ENCODE data around the gene CWC25.
"Not testable (repeated sequence)": the region's sequence is repeated elsewhere in the genome, so short reads cannot be mapped to it uniquely, and the experiment has no call there.

The CWC25 gene

DNA sequence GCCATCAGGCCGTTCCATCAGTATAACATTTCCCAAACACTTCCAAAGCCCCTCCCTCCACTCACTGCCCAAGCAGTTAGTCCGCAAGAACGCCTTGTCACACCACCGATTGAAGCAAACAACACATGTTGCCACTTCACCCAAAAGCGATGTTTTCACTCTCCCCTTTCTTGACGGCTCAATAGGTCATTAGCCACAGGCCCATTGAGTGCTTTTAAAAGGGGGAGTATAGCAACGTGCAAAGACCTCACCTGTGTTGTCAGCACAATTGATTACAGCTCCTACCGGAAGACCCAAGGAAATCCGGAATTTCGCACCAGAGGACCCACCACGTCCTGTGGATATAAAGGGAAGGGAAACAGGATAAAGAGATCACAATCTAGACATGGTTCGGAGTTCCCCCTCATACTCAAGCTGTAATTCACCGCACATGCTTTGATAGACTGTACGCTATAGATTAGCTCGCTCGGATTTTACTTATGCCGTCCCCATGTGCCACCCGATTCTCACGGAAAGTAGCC is 27.7 kb upstream of the CWC25 start:
- DNase-seq, result no peak

DNA sequence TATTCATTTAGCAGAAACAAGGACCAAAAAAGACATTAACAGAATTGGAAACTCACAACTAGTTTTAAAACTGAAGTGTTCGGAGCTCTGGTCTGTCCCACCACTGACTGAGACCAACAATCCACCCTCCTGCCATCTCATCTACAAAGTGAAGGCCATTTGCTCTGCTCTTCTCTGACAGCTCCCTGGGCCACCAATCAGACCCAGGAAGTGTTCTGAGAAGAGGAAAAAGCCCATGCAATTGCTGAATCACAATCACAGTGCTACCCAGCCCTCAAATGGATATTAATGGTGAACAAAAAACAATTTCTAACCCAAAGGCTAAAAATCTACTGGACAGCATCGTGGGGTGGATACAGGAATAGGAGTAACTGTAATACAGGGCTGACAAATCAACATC is 26.3 kb upstream of the CWC25 start:
- DNase-seq, result no peak

DNA sequence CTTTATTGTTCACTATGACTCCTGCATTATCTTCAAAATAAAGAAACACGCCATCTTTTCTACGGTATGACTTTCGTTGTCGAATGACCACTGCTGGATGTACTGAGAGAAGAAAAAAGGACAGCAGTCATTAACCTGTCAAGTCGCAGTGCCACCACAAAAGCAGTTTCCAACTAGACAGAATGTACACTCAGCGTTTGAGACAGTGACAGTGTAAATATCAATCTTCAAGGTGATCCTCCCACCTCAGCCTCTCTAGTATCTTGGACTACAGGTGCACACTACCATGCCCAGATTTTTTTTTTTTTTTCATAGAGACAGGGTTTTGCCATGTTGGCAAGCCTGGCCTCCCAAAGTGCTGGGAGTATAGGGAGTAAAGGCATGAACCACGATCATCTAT is 25.3 kb upstream of the CWC25 start:
- DNase-seq, result no peak

DNA sequence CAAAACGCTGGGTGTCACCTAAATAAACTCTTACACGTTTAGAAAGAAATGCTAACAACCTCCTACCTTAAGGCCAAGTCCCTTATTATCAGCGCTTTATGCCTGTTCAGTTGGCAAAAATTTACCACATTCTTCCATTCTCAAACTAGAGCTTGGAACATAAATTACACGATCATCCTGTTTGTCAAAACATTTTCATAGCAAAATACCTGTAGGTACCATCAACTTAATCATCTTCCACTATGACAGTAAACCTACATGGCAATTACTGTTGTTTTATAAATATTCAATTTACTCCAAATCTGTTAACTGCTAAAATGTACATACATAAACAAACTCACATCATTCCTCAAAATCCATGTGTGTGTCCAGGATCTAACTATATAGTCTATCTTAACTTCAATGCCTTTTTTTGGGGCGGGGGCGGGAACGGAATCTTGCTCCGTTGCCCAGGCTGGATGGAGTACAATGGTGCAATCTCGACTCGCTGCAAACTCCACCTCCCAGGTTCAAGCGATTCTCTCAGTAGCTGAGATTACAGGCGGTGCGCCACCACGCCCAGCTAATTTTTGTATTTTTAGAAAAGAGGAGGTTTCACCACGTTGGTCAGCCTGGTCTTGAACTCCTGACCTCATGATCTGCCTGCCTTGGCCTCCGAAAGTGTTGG is 24.0 kb upstream of the CWC25 start:
- DNase-seq, result no peak

DNA sequence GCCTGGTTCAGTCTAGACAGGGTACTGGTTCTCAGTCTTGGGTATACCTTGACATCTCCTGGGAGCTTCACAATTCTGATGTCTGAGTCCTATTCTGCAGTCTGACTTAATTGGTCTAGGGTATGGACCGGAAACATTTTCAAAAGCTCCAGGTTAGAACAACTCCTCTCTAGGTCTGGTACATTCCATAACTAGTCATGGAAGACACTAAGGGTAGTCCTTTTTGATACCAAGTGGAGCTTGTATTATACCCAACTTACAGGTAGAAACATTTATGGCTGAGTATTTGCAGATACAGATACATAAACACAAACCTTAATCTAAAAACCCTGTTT is 23.4 kb upstream of the CWC25 start:
- no peak for DNase-seq

DNA sequence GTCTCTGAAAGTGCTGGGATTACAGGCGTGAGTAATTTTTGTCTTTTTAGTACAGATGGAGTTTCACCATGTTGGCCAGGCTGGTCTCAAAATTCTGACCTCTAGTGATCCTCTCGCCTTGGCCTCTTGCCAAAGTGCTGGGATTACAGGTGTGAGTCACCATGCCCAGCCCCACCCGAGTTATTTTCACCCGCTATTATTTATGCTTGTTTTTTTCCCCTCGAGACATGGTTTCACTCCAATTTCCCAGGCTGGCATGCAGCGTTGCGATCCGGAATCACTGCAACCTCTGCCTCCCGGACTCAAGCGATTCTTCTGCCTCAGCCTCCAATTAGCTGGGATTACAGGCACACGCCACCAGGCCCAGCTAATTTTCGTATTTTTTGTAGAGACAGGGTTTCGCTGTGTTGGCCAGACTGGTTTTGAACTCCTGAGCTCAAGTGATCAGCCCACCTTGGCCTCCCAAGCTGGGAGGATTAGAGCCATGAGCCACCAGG is 19.2 kb upstream of the CWC25 start:
- no peak for DNase-seq

DNA sequence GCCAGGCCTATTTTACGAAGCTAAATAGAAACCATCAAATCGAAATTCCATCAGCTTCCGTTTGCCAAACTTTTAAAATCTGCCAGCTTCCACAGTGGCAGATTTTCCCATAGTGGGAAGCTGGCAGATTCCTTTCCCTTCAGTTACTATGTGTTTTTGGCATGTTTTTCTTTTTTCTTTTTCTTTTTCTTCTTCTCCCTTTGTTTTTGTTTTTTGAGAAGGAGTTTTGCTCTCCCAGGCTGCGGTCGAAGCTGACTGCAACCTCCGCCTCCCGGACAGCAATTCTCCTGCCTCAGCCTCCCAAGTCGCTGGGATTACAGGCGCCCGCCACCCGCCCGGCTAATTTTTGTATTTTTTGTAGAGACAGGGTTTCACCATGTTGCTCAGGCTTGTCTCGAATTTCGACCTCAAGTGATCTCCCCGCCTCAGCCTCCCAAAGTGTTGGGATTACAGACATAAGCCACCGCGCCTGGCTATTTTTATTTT is 684 bp upstream of the CWC25 start:
- no peak for DNase-seq

DNA sequence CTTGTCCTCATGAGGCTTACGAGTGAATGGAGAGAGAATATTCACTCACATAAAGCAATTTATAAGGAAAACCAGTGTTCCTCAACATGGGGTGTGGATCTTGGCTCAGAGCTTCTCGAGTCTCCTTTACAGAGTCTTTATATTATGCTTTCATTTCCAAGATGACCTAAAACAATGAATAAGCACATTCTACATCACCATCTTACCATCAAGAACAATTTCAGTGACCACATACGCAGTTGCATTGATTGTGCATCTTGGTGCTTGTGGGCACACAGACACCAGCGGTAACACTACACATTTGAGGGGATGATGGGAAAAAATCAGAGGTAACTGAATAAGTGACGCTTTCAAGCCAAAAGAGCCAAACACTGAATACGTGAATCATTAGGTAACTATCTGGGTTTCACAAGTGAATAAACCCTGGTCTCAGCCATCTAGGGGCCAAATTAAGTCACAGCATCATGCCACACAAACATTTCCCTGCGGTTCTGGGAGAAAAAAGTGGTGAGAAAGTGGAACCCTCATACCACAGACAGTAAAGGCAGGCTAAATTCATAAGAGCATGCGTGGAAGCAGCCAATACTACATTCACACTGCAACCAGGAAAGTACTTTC is 9.4 kb downstream of the CWC25 start:
- DNase-seq, result no peak

DNA sequence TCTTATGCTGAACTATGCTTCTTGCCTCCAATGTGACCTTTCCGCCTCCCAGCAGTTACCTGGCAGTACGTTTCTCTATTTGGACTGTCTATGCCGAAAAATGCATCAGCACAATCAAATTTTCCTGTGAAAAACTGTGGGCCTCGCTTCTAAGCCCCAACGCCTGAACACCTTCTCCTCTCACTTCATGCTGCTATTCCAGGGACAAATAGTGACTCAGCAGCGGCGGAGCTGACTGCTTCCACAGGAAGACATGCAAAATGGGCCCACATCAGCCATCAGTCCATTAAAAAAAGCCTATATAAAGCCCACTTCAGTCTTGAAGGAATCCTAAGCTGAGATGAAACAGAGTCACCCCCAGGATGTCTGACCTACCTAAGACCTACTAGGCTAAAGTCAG is 15.3 kb downstream of the CWC25 start:
- no peak for DNase-seq

DNA sequence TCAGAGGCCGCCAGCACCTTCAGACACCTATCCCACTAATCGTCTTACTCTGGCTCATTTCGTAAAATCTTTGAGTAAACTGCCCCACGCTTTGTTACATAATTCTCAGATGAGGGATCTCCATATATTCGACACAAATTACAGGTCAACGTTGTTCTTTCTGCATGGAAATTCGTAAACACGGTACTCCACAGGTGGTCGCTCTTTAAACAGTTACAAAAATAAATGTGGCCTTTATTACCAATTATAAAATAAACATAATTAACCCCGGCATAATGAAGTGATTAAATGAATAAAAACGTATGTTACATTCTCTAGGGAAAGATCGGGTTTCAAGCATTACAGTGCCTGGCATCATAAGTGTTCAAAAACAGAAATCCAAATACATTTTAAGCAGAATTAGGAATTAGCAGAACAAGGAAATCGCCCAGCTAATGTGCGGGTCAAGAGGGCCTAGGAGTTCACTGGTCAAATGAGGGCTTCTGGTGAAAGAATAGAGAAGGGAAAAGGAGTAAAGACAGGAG is 24.8 kb downstream of the CWC25 start:
- DNase-seq, result no peak

DNA sequence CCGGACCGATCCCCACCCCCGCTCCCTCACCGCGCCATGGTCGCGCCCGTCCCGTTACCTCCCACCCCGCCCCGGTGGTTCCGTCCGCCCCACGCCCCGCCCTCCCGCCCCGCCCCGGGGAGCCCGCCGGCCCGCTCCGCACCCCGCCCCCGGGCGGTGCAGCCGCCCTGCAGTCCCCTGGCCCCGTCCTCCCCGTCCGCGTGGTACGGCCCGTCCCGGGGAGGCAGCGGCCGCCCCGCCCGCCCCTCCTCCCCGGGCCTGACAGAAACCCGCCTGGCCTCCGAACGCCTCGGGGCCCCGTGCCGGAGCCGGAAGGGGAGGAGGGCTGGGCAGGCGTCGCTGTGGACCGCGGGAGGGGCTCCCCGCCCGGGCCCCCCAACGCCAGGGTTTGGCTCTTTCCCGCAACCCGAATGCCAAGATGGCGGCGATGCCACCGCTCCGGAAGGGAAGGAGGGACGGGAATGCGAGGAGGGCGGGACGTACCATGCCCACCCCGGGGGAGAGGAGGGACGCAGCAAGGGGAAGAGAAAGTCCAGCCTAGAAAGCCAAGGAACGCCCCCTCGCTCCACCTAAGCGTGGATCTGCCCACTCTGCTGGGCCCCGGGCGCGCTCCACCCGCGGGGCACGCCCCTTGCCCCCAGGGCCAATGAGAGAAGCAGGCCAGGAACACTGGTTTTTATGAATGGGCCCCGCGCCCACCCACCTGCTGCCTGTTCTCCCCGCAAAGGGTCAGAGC is 25.5 kb downstream of the CWC25 start, which contains the start of gene PIP4K2B:
Gene PIP4K2B, minus strand, starts transcription at position 56 of the 736 bp plus-strand sequence. CDS start 132 bp downstream, outside the sequence.
- peak; percentile 100 for DNase-seq

DNA sequence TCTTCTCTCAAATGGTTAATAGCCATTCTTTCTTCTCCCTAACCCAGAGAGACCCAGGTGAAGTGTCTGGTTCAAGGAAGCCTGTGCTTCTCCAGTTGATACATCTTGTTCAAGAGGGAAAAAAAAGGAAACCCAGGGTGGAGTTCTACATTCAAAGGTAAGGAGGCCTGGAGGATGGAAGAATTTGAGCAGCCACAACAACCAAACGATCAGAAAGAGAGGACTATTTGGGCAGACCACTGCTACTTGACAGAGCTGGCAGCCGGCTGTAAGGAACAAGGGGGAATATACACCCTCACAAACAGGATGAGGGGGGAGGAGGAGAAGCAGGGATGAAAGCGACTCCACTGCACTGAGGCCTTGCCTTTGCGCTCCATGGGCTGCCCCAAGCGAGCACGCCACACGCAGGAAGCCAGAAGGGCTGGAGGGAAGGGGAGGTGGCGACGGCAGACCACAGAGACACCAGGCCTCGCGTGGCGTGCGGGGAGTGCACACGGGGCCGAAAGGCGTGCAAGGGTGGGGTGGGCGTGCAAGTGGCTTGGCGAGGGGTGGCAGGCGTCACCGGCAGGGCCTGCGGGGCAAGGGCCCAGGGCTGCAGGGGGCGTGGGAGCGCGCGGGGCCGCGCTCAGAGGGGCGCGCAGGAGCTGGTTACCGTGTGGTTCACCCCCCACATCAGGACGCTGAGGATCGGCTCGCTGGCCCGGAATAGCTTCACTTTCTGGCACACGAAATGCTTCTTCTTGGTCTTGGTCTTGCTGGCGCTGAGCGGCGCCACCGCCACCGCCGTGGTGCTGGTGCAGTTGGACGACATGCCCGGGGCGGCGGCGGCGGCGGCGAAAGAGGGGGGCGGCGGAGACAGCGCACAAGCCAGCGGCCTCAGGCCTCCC is 26.3 kb downstream of the CWC25 start:
- peak; percentile 82 for DNase-seq

DNA sequence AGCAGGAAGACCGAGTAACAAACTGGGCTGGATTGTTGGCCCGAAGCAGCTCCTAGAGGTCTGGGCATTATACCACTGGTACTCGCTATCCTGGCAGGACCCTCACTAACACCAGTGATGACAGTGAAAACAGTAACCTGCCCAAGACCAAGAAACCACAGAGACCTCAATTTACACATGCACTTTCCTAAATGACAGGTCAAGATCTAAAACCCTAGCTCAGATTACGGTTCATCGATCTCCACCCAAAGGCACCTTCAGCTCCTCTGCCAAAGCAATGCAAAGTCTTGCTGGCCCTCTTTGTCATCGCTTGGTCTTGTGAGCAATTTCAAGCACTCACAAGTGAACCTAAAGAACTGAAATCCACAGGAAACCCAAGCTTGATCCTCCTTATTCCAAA is 27.3 kb downstream of the CWC25 start:
- no peak for DNase-seq

DNA sequence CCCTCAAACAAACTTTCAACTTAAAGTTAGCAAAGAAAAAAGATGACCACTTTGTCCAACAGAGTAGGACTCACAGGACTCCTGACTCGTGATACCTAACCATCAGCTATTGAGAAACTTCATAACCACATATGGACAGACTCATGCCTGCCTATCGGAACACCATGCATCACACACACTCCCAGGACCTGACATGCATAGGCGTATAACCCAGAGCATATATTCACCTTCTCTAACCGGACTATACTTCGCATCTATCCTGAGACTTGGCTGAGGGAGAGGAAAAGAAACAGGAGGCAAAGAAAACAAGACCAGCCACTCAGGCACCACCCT is 28.0 kb downstream of the CWC25 start:
- no peak for DNase-seq

DNA sequence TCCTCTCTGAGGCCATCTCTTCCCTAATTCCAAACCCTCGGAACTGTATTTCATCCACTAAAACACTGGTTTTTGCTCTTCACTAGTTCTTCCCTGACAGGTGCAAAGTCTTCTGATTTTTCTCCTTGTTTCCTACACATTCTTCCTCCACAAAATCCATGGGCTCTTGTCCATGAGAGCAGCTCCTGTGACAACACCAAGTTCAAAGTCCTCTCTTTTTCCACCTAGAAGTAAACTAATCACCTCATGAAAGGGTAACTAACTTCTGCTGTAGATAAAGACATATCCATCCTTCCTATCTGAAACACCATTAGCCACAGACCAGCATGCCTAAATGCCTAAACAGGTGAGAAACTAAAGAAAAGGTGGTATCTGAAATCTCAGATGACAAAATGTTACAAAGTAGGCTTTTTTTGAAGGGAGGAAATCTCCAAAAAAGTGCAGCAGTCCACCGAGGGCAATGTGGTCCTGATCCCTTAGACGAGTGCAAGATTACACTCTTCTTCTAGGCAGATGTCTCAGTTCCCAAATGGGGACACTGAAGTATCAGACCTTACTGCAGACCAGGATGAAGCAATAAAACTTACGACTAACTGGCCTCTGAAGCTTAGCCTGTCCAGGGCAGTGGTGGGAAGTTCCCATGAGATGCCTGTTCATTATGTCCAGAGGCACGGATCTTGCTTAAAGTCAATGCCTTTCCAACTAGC is 28.5 kb downstream of the CWC25 start:
- no peak for DNase-seq

DNA sequence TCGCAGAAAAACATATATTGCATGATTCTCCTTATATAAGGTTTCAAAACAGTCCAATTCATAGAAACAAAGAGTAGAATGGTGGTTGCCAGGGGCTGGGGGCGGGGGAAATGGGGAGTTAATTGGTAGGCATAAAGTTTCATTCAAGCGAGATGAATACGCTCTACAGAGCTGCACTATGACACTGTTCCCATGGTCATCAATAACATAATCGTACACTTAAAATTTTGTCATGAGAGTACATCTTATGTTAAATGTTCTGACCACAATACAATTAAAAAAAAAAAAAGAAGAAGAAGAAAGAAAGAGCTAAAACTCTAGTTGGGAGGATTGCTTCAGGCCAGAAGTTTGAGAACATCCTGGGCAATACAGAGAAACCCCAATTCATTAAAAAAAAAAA is 30.9 kb downstream of the CWC25 start:
- DNase-seq, result no peak

DNA sequence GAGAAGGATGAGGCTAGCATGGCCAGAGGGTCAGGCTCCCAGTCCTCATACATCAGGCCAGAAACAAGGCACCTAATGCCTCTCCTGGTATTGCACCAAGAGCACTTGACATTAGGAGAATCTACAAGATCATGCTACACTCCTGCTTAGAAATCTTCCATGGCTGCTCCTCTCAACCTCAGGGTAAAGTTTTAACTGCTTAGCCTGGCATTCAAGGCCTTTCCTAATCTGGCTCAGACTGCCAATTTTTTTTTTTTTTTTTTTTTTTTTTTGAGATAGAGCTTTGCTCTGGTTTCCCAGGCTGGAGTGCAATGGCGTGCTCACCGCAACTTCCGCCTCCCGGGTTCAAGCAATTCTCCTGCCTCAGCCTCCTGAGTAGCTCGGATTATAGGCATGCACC is 34.0 kb downstream of the CWC25 start:
- no peak for DNase-seq

DNA sequence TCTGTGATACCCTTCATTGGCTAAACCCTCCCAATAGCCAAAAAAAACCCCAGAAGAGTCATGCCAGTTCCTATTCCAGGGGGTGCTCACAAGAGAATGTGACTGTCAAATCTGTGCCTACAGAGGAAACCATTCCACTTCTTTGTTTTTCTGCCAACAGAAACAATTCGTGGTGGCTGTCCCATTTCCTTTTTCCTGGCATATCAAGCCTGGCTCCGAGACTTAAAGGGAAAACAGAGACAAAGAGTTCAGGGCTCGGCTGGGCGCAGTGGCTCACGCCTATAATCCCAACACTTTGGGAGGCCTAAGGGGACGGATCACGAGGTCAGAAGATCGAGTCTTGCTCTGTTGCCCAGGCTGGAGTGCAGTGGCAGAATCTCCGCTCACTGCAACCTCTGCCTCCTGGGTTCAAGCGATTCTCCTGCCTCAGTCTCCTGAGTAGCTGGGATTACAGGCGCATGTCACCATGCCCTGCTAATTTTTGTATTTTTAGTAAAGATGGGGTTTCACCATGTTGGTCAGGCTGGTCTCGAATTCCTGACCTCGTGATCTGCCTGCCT is 34.9 kb downstream of the CWC25 start:
- DNase-seq, result not testable (repeated sequence)

DNA sequence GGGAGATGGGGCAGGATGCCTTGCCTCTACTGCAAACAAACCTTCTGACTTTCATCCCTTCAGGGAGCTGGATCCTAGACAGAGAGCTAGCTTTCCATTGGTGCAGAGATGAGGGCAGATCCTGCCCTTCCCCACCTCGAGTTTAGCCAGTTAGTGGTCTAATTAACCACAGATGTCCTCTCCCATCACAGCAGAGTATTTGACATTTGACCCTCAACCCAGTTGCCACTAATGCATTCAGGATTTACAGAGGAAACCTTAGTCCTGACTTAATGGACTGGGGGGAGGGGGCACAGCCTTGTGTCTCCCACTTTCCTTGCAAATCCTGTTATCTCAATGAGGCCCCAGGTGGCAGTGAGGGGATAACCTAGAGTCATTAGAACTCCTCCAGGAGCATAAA is 35.9 kb downstream of the CWC25 start:
- DNase-seq, result peak; percentile 86

DNA sequence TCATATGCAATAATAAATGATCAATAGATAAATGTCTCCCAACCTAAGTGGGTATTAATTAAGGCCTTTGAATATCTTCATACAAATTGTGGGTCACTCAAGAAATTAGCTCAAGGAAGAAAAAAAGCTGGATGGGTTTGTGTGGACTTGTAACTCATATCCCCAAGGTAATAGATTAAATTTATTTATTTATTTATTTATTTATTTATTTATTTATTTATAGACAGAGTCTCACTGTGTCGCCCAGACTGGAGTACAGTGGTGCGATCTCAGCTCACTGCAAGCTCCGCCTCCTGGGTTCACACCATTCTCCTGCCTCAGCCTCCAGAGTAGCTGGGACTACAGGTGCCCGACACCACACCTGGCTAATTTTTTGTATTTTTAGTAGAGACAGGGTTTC is 37.1 kb downstream of the CWC25 start:
- DNase-seq, result not testable (repeated sequence)

DNA sequence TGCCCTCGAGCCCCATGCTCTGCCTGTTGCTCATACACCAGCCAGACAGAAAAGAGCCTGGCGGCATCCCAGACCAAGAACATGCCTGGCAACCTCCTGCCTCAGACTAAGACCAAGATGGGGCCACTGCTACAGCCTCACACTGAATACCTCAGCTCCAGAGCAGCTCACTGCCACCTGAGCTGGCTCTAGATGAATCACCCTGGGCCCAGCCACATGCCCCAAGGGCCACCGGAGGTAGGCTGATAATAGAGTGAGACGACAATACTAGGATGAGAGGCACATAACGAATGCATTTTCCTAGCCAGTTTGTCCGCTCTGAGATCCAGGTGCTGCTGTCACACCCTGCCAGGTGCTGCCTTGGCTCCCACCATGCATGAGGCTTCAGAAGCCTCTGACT is 38.7 kb downstream of the CWC25 start:
- peak; percentile 75 for DNase-seq

DNA sequence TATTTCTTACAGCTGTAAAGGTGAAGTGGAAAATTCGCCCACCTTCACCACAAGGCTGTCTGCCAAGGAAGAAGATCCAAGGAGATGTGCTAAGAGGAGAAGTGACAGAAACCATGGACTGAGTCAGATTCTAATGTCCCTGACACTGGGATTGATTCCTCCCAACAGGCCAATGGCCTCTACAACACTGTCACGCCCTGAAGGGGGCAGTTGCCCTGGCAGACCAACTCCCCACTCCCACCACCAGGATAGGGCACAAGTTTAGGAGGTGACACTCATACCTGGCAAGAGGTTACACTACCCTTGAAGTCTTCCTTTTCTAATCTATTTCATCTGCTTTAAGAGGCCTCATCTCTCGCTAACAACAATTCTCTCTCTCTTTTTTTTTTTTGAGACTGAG is 41.9 kb downstream of the CWC25 start:
- DNase-seq, result no peak
